ENCODE data around the gene UTRN.

UTRN gene

DNA sequence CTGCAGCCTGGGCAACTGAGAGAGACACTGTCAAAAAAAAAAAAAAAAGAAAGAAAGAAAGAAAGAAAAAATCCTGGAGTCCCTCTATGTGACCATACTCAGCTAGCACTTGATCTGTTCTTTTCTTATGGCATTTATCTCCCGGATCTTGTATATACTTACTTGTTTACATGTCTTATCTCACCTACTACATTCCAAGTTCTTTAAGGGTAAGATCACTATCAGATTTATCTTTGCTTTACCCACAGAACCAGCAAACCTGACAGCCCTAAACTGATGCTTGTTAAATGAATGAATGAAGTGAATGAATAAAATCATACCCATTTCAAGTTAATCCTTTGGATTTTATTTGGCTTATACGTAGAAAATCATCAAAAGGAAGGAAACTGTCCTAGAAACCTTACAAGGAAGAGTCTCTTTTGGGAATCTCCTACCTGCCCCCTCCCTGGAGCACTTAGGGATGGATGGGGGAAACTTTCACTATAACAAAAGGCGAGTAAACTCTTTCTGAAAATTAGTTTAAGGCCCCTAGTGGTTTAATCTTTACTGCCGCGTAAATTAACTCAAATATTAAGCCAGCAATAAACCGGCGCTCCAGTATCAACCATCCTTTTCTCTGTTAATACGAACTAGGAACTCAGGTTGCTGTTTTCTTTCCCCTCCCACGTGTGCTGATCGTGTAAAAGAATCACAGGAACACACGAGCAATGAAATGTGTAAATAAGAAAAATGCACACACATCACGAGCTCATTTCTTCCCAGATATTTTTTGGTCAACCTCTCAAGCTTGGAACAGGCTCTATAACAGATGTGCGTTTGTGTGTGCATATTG, 1.3 kb upstream of the UTRN start:
- peak; percentile 19 to 30 (median 27) for DNase-seq

DNA sequence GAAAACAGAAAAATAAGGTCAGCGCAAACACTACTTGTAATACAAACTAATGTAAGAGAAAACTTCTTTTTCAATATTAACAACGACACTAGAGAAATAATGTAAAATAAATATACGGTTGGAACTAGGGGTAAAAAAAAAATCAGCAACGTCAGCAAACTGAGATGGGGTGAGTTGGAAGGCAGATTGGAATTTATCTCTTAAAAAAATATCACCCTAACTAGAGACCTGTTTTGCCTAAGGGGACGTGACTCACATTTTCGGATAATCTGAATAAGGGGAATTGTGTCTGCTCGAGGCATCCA, 705 bp upstream of the UTRN start:
- no peak for DNase-seq

DNA sequence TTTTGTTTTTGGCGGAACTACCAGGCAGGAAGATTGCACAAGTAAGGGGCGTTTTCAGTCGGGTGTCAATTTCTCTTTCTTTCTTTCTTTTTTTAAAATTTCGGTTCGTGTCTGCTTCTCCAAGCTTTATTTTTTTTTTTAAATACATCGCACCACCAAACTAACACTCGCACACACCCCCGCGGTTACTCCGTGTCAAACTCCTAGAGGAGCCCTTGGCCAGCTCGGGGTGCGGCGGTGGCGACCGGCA, 338 bp downstream of the UTRN start:
- no peak for DNase-seq

GRCh38 chr6:144285798-144286502, 815 bp downstream of the UTRN start:
- peak; percentile 66 to 81 (median 66) for DNase-seq

- DNase-seq: peak; percentile 62 to 77 (median 71)
Measured at GRCh38 chr6:144286503-144287393, 1.6 kb downstream of the UTRN start.

DNA sequence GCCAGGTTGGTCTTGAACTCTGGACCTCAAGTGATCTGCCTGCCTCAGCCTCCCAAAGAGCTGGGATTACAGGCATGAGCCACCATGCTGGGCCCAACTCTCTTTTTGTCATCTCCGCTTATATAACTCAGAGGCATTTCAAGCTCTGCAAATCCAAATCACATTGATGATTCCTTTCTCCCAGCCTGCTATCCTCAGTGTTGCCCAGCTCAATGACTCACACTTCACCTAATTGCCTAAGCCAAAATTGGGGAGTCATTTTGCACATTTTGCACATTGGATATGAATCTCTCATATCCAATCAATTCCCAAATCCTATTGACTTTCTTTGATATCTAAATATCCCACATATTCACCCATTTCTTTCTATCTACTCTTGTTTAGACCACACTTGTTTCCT, 3.9 kb downstream of the UTRN start:
- DNase-seq: no peak

GRCh38 chr6:144292372-144292771, 7.2 kb downstream of the UTRN start:
- DNase-seq: no peak

DNA sequence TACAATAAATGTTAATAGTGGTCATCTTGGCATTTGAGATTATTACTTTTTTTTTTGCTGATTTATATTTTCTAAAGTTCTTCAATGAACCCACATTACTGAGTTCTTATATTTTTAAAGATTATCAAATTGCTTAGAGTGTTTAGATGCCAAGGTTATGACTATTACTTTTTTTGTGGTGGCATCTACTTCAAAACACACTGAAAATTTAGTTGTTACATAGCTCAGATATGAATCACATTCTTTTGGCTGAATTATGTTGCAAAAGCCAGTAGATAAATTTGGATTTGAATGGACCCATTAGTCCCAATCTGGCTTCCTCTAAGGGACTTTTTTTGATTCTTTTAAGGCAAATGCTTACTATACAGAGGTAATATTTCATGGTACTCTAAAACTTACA, 8.9 kb downstream of the UTRN start:
- peak in 1 of 3 donors; percentile 18 for DNase-seq

DNA sequence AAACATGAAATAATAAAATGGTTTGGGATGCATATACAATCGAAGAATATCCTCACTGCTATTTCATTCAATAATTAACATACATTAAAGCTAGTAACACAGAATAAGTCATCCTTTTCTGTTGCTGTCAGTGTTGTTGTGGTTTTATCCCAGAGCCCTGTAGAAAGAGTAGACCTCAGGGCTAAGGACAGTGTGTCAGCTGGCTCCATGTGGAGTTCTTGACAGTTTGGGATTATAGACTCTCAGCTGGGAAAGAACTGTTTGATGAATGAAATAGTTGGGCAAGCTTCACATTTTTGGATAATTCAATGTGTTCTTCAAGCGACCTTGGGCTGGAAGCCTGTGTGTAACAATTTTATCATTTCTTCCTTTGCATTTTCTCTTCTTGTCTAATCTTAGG, 10.1 kb downstream of the UTRN start:
- DNase-seq: no peak

DNA sequence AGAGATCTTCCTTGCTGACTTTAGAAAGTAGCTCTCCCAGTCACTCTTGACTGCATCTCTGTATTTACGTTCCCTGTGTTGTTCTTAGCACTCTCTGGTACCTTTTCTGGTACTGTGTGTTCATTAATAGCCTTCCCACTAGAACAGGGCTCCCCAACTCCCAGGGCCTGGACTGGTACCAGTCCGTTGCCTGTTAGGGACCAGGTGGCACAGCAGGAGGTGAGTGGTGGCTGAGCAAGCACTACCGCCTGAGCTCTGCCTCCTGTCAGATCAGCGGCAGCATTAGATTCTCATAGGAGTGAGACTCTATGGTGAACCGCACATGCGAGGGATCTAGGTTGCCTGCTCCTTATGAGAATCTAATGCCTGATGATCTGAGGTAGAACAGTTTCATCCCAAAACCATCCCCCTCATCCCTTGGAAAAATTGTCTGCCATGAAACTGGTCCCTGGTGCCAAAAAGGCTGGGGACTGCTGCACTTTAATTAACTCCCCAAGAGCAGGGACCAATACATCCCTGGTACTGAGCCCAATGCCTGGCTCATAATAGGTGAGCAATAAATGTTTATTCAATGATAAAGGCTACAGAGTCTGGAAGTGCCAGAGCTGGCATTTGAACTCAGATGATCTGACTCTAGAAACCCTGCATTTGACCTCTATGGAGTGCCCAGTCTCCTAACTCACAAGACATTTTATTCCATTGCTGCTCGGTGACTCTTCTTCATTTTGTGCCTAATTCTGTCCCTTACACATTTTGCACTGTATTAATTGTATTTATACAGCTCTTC, 11.0 kb downstream of the UTRN start:
- DNase-seq: no peak

DNA sequence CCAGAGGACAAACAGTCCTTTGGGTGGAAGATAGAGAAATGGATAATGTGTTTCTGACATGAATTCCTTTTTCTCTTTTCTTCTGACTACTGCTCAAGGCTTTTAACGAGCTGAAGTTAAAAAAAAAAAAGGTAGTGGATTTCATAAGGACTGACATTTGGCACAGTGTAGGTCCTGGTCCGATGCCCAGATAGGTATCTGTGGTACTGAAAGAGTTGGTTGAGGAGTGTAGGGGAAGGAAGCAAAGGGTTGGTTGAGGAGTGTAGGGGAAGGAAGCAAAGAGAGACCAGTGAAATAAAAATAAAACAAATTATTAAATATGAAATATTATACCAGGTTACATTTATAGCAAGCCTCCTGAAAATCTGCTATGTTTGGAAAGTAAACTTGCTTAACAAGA, 11.8 kb downstream of the UTRN start:
- no peak for DNase-seq

GRCh38 chr6:144297511-144298100, 12.5 kb downstream of the UTRN start:
- DNase-seq: no peak

DNA sequence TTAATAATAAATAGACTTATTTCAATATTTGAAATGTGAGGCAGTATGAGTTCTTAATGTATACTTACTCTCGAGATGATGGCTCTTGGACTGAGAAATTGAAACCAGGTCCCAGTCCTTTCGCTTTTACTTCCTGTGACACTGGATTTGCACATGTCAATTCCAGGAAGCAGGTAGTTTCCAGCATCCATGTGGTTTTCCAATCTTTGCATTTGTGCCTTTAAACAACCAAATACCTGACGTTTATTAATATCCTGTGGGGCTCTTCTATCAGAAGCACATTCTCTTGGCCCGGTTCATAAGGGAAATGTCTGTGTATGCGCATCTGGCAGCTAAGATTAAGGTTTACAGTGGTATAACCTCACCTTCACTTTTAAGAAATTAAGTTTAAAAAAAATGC, 13.1 kb downstream of the UTRN start:
- peak; percentile 29 to 69 (median 49) for DNase-seq

- no peak for DNase-seq
Measured at GRCh38 chr6:144298916-144299315, 13.8 kb downstream of the UTRN start.

GRCh38 chr6:144302701-144303372, 17.7 kb downstream of the UTRN start:
- no peak for DNase-seq

DNA sequence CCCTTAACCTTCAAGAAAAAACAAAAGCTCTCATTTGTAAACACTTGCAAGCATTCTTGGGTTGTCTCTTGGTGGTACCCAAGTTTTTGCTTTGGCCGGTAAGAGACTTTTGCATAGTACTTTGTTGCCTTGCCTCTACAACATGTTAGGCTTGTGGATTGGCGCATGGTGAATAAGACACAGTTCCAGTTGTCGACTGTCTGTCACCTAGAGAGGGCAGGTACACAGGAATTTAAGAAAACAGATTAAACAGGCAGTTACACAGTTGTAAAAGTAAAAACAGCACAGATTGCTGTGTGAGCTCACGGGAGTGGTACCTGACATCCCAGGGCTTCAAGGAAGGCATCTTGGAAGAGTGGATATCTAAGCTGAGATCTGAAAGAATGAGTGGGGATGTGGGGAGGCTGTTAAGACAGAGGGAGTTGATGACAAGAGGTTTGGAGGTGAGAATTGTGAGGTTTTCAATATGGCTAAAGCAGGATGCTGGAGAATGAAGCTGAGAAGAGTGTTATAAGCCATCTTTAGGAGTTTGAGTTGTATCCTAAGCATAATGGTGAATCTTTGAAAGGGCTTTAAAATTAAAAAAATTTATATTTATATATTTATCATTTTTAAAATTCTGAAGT, 19.2 kb downstream of the UTRN start:
- no peak for DNase-seq

DNA sequence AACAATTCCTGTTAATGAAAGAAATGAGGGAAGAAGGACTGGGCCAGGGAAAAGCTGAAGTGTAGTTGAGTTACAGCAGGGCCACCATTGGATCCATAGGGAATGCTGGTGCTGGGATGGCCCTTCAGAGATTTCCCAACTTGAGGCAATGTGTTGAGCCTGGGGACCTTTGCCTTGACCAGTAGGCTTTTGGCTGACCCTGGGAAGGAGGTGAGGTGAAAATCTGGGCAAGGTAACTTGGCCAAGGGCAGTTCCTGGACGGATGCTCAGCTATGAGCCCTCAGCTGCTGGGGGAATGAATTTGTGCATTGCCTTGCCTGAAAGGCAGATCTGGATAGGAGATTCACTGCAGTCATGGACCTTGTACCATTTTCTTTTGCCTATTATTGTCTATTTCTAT, 20.4 kb downstream of the UTRN start:
- DNase-seq: no peak

- peak in 1 of 3 donors; percentile 22 for DNase-seq
Measured at GRCh38 chr6:144305985-144306384, 20.9 kb downstream of the UTRN start.

DNA sequence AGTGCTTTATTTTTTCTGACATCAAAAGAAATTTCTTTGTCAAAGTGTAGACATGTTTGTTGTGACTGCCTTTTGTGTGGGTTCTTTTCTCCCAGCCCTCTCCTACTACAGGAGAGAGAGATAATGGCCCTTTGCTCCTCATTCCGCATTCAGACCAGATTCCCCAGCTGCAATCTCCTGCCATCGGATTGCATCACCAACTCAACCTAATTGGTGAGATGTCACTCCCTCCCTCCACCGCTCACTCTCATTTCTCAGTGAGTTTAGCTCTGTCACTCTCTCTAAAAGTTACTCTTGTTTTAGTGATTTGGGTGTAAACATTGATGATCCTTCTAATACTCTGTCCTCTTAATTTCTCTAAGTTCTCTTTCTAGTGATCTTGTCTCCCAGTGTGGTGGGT, 22.7 kb downstream of the UTRN start:
- no peak for DNase-seq

DNA sequence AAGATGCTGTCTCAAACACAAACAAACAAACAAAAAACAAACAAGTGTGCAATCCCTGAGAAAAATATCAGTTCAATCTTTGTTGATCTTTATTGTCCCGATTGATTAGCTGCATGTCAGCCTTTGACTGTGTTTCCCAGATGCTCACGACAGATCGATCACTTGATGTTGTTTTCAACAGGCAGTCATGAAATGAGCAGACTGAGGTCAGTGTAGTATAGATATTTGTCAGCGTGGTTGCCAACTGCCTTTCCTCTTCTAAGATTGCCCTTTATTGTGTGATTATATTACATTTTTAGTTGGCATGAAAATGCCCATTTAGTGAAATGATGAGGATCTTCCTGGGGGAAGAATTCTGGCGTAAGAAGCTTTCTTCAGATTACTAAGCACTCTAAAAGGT, 25.6 kb downstream of the UTRN start:
- DNase-seq: no peak

- no peak for DNase-seq
Measured at GRCh38 chr6:144311361-144311760, 26.2 kb downstream of the UTRN start.

Measured in suppressor macrophage treated with lipopolysaccharide for 1 hour (primary cell).